PC-9 (cell line): ENCODE results near the gene EGR4. TPM values are rescaled to one million over a fixed set of nuclear protein-coding genes. Genes with fewer than 3 reads are reported as not detected.
A peak's percentile ranks its signal among the peaks of the same experiment; 100 is the strongest.

Experiments
- BruUV-seq: library from RNA; stranded (reverse); fragments of 400-500 nt; replicated peaks from 2 replicates; lab custom pipeline; 2021; lab: Mats Ljungman, UMichigan
- CTCF ChIA-PET: fragments of 300-600 bp; sonication (Branson Sonifier 250); formaldehyde crosslinking; loops from one replicate; lab custom pipeline; 2022; ENCODE audit warnings: antibody characterized with exemption; lab: Charles Lee
- POLR2A ChIA-PET: fragments of 300-600 bp; sonication (Branson Sonifier 250); formaldehyde crosslinking; loops from one replicate; lab custom pipeline; 2022; ENCODE audit warnings: antibody characterized with exemption; ENCODE audit not compliant: unreplicated experiment; lab: Charles Lee
- DNase-seq, 2 experiments: peaks; one replicate each; pipeline versions ENCODE4 v3.0.0 to v3.0.0-alpha.2; 2015 to 2022; ENCODE audit warnings: mixed read lengths in 1 of 2
- H2AFZ ChIP-seq: fragments of 200-600 bp; sonication (generic); 2 replicates; pipeline ENCODE4 v1.8.1; 2017; ENCODE audit warnings: antibody characterized with exemption
- H3F3A ChIP-seq: fragments of 200-600 bp; sonication (generic); 2 replicates; pipeline ENCODE4 v1.8.1; 2017; ENCODE audit warnings: antibody characterized with exemption, mild to moderate bottlenecking, low read depth; ENCODE audit not compliant: insufficient read depth
- H3K27ac ChIP-seq: fragments of 200-600 bp; sonication (generic); 2 replicates; pipeline ENCODE4 v1.6.1; 2016; ENCODE audit warnings: mixed run types
- H3K27me3 ChIP-seq: fragments of 200-600 bp; sonication (generic); 2 replicates; pipeline ENCODE4 v1.6.1; 2016; ENCODE audit warnings: low read depth, mixed run types; ENCODE audit not compliant: insufficient read depth
- H3K36me3 ChIP-seq: fragments of 200-600 bp; sonication (generic); 2 replicates; pipeline ENCODE4 v1.6.1; 2016; ENCODE audit warnings: low read depth, mixed run types
- H3K4me1 ChIP-seq: fragments of 200-600 bp; sonication (generic); replicated peaks from 2 replicates; pipeline ENCODE4 v1.6.1; 2016; ENCODE audit warnings: mixed run types; ENCODE audit not compliant: insufficient read depth
- H3K4me2 ChIP-seq: fragments of 200-600 bp; sonication (generic); 2 replicates; pipeline ENCODE4 v1.6.1; 2017; ENCODE audit warnings: mixed run types
- H3K4me3 ChIP-seq: fragments of 200-600 bp; sonication (generic); 2 replicates; pipeline ENCODE4 v1.6.1; 2016; ENCODE audit warnings: mixed run types
- H3K79me2 ChIP-seq: fragments of 200-600 bp; sonication (generic); 2 replicates; pipeline ENCODE4 v1.6.1; 2017; ENCODE audit warnings: low read depth, mixed run types
- H3K9me2 ChIP-seq: fragments of 200-600 bp; sonication (generic); 2 replicates; pipeline ENCODE4 v1.8.1; 2017; ENCODE audit warnings: mild to moderate bottlenecking; ENCODE audit not compliant: insufficient read depth
- H3K9me3 ChIP-seq: fragments of 200-600 bp; sonication (generic); 2 replicates; pipeline ENCODE4 v1.8.1; 2016; ENCODE audit warnings: low read depth; ENCODE audit not compliant: insufficient read depth
- H4K20me1 ChIP-seq: fragments of 200-600 bp; sonication (generic); 2 replicates; pipeline ENCODE4 v1.8.1; 2017; ENCODE audit not compliant: insufficient read depth
- EZH2 ChIP-seq: fragments of 200-600 bp; sonication (generic); IDR thresholded peaks from 2 replicates; pipeline ENCODE4 v1.8.0; 2017; ENCODE audit warnings: antibody characterized with exemption, low read depth
- intact Hi-C: fragments of 100-400 bp; cut with micrococcal nuclease; formaldehyde crosslinking; loops from one replicate; pipeline ENCODE4 v1.10.0; 2022; ENCODE audit not compliant: unreplicated experiment
- total RNA-seq: library from RNA; stranded (reverse); gene quantifications from 2 replicates; pipeline ENCODE4 v1.2.3, GENCODE V29; 2021
- TF ChIP-seq, protein P1 (sequence below): fragments of 200-600 bp; sonication (generic); conservative IDR thresholded peaks from 2 replicates; pipeline ENCODE4 v1.6.1; 2017; ENCODE audit warnings: mixed run types, antibody characterized with exemption, mild to moderate bottlenecking, moderate library complexity

The EGR4 gene
- total RNA-seq, 1 experiment from 2014 or later: not detected

DNA sequence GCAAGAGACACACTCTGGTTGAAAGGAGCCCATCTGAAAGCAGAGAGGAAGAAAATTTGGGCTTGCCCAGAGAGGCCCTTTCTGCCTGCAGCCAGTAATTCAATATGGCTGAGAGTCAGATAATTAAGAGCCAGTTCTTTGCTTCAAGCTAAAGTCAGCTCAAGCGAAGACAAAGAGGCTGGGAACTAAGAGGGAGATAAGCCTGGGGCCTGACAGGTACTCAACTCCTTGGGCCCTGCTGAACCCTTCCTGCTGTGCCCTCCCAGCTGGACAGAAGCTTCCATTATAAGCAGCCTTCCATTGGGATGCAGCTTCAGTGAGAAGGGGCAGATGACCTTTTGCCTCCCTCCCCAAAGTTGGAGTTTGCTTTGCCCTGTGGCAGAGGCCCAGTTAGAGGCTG is 21.1 kb downstream of the EGR4 start:
- no peak for TF ChIP-seq EZH2
- TF ChIP-seq, protein P1, sequence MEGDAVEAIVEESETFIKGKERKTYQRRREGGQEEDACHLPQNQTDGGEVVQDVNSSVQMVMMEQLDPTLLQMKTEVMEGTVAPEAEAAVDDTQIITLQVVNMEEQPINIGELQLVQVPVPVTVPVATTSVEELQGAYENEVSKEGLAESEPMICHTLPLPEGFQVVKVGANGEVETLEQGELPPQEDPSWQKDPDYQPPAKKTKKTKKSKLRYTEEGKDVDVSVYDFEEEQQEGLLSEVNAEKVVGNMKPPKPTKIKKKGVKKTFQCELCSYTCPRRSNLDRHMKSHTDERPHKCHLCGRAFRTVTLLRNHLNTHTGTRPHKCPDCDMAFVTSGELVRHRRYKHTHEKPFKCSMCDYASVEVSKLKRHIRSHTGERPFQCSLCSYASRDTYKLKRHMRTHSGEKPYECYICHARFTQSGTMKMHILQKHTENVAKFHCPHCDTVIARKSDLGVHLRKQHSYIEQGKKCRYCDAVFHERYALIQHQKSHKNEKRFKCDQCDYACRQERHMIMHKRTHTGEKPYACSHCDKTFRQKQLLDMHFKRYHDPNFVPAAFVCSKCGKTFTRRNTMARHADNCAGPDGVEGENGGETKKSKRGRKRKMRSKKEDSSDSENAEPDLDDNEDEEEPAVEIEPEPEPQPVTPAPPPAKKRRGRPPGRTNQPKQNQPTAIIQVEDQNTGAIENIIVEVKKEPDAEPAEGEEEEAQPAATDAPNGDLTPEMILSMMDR: no peak
- H3K27ac ChIP-seq: no peak overlapping the region
- H4K20me1 ChIP-seq: peaks cover 4% of the 10 kb centered on the region; the same call in 1 of the 2 replicates
- no peak overlapping the region for H2AFZ ChIP-seq
- H3K4me3 ChIP-seq: no peak overlapping the region
- BruUV-seq: no TSS peak
- peaks cover 4% of the 10 kb centered on the region; the same call in 1 of the 2 replicates for H3K36me3 ChIP-seq
- H3K27me3 ChIP-seq: no peaks in the 10 kb centered on the region
- no peak for DNase-seq
- no peaks in the 10 kb centered on the region for H3K9me3 ChIP-seq
- intact Hi-C loops: no loop called here
- ChIA-PET CTCF (no interaction called here), POLR2A (no interaction called here)
- H3K79me2 ChIP-seq: 0 out of 2 replicates have a peak, but pooled peaks cover 10% of the 10 kb centered on the region
- H3K4me1 ChIP-seq: no peaks in the 10 kb centered on the region
- H3F3A ChIP-seq: no peaks in the 10 kb centered on the region
- no peak overlapping the region for H3K4me2 ChIP-seq
- H3K9me2 ChIP-seq: no peaks in the 10 kb centered on the region

DNA sequence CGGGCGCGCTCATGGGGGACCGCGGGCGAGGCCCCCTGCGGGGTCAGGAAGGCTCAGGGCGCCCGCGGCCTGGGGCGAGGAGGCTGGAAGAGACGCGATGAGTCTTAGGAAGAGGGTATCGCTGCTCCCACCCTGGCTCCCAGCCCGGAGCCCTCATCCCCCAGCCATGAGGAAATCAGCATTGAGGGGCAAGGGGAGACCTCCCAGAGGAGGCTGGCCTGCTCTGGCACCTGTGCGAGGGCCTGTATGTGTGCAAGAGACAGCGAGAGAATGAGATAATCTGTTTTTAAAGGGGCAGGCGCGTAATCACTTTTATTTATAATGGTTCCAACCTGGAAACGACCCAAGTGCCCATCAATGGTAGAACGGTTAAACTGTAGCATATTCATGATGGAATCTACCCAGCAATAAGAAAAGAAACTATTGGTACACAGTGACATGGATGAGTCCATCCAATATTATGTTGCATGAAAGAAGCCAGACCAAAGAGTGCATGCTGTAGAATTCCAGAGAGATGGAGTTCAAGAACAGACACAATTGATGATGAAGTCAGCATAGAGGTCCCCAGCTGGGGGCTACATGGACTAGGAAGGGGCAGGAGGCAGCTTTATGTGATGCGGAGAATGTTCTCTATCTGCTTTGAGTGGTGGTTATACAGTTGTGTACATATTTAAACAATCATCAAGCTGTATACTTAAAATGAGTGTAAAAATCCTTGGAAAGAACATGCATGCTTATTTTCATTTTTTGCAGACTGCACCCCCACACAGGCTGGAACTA is 23.5 kb downstream of the EGR4 start:
- Histone ChIP-seq H3K4me1 (no peaks in the 10 kb centered on the region), H3K4me3 (peak overlapping the region; percentile 23; the same call in 1 of the 2 replicates), H3F3A (no peaks in the 10 kb centered on the region), H3K27me3 (no peaks in the 10 kb centered on the region), H3K36me3 (peaks cover 4% of the 10 kb centered on the region; the same call in 1 of the 2 replicates), H3K79me2 (no peaks in the 10 kb centered on the region), H3K4me2 (peak overlapping the region; percentile 24; the same call in 1 of the 2 replicates), H3K27ac (no peak overlapping the region), H3K9me2 (no peaks in the 10 kb centered on the region), H3K9me3 (no peaks in the 10 kb centered on the region), H4K20me1 (peaks cover 4% of the 10 kb centered on the region; the same call in 1 of the 2 replicates), H2AFZ (no peak overlapping the region)
- intact Hi-C loops: no loop called here
- CTCF ChIA-PET: no interaction called here
- TF ChIP-seq EZH2: no peak
- TF ChIP-seq, protein P1: no peak
- BruUV-seq: no TSS peak
- no peak for DNase-seq
- POLR2A ChIA-PET: no interaction called here

DNA sequence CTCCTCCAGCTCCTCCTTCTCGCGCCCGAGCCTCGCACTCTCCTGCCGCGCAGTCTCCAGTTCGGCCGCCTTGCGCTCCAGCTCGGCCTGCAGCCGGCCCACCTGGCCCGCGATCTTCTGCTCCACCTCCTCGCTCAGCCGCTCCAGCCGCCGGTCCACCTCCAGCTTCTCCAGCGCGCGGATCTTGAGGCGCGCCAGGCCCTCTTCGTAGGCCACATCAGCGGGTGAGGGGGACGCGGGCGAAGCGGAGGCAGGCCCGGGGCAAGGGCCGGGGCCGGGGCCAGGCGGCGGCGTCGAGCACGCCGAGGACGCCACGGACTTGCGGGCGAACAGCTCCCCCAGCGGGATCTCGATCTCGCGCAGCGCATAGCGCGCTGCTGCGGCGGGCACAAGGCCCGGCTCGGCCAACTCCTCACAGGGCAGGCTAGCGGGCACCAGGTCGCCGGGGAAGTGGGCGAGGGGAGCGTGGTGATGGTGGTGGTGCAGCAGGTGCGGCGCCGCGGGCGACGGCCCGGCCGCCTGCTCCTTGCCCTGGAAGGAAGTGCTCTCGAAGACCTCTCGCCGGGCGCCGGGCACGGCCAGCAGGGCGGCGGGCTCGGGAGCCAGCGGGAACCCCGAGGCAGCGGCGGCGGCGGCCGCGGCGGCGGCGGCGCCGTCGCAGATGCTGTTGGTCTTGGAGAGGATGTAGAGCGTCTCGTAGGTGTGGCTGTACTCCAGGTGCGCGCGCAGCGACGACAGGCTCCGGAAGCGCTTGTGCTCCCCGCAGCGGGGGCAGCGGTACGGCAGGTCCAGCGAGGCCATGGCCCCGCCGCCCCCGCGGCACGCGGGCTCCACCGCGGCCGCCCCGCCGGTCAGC is 24.3 kb downstream of the EGR4 start:
- DNase-seq: peak in 1 of 2 experiments; percentile 63
- Histone ChIP-seq H3K9me2 (no peaks in the 10 kb centered on the region), H3K4me2 (no peak overlapping the region), H3K4me3 (peak overlapping the region; percentile 23; the same call in 1 of the 2 replicates), H3K27me3 (no peaks in the 10 kb centered on the region), H3K79me2 (no peaks in the 10 kb centered on the region), H3F3A (no peaks in the 10 kb centered on the region), H3K4me1 (no peaks in the 10 kb centered on the region), H2AFZ (no peak overlapping the region), H3K9me3 (no peaks in the 10 kb centered on the region), H3K36me3 (peaks cover 4% of the 10 kb centered on the region), H4K20me1 (peaks cover 4% of the 10 kb centered on the region; the same call in 1 of the 2 replicates), H3K27ac (no peak overlapping the region)
- BruUV-seq: no TSS peak
- intact Hi-C loops: no loop called here
- ChIA-PET CTCF (no interaction called here), POLR2A (no interaction called here)
- TF ChIP-seq, protein P1: no peak
- no peak for TF ChIP-seq EZH2
